Stimulated activated CD8-positive, alpha-beta memory T cell treated with anti-CD3 and anti-CD28 coated beads, Interleukin-4, amount 100 ng/mL, for 1 hour (primary cell): Measurements from ENCODE around the gene COL20A1.

Source experiments
- DNase-seq, 2 donors: peaks; one replicate each; pipeline ENCODE4 v3.0.0-alpha.2; 2020; ENCODE audit warnings: low read depth in 2 of 2, low spot score in 1 of 2

The COL20A1 gene

DNA sequence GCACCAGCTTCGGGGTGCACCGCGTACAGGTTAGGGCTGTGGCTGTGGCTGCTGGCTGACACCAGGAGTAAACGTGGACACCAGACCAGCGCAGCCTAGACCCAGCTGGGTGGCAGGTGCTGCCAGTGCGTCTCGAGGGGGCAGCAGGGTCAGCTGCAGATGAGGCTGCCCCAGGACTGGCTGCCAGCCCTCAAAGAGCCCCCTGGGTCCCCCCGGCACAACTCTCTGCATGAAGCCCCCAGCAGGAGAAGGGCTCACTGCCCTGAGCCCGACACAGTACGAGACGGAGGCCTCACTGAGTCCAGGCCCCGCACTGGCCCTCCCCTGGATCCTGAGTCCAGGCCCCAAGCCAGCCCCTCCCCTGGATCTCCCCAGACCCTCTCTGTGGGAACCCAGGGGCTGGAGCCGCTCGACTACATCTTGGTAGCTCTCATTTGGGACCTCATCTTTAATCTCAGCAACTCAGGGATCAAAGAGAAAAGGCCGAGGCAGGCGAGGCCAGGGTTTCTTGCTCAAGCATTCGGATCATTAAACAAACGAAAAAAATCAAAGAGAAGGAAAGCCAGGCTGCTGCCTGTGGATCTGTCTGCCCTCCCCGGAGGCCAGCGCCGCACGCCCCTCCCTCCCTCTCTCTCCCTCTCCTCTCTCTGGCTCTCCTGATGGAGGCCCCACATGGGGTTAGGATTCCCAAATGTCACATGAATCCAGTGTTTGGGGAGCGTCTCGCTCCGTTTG, 31.8 kb upstream of the COL20A1 start:
- no peak for DNase-seq

DNA sequence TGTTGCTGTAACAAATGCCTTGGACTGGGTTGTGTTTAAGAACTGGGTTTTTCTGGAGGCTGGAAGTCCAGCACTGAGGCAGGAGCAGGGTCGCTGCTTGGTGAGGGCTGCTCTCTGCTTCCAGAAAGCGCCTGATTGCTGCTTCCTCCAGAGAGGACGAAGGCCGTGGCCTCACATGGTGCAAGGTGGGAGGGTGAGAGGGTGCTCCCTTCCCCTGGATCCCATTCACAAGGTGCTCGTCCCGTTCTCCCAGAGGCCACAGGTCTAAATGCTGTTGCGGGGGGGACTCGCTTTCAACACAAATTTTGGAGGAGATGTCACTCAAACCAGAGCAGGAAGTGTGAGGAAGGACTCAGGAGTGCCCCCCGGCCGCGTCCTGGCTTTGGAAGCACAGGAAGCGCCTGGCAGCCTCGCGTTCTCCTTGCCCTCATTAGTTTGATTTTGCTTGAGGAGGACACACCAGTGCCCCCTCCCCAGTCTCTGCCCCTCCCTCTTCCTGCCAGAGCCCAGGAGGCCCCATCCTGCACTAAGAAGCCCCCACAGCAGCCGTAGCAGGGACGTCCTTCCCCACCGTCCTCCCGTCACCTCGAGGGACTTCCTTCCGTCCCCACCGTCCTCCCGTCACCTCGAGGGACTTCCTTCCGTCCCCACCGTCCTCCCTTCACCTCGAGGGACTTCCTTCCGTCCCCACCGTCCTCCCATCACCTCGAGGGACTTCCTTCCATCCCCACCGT, 31.0 kb upstream of the COL20A1 start:
- no peak for DNase-seq

DNA sequence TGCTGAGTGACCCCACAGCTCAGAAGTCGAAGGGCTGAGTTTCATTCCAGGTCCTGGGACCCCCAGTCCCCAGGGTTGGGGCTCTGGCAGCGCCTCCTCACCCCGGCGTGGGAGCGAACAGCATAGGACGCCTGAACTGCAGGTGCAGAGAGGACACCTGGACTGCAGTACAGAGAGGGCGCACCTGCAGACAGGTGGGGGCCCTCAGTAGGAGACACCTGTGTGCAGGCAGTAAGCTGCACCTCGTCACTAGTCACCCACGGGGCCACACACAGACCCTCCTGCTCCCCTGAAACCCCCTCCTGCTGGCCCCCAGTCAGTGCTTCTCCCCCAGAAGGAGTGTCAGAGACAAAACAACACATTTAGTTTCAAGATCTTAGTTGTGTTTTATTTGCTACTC, 30.1 kb upstream of the COL20A1 start:
- DNase-seq, result no peak

DNA sequence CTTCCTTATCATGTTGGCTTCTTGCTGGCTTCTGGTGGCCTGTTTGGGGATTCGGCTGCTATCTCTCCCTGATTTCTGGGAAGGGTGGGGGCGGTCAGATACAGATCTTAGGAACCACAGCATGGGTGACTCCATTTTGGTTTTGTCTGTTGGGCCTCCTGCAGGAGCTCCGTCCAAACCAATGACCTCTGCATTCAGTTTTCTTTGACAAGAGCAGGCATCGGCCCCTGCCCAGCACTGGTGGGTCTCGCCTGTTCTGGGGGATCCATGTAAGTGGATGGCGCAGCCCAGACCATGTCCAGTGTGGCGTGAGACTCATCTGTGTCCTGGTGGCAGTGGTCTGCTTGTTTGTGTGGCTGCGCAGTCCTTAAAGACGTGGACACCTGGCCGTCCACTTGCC, 29.0 kb upstream of the COL20A1 start:
- DNase-seq, result no peak

DNA sequence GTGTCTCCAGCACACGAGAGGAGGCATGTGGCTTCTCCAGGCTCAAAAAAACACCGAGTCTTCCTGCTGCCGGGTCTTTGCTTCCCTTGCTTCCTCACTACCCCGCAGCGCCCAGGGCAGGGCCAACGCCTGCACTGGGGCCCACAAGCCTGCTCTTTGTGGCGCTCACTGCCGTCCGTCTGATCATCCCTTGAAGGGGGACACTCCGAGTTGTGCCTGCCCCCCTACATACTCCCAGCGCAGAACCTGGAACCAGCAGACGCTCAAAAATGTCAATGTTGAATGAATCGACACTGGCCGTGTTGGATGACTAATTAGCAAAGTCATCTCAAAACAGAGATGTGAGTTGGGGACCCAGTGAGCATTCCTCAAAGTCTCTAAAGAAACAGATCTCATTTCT, 28.5 kb upstream of the COL20A1 start:
- no peak for DNase-seq

DNA sequence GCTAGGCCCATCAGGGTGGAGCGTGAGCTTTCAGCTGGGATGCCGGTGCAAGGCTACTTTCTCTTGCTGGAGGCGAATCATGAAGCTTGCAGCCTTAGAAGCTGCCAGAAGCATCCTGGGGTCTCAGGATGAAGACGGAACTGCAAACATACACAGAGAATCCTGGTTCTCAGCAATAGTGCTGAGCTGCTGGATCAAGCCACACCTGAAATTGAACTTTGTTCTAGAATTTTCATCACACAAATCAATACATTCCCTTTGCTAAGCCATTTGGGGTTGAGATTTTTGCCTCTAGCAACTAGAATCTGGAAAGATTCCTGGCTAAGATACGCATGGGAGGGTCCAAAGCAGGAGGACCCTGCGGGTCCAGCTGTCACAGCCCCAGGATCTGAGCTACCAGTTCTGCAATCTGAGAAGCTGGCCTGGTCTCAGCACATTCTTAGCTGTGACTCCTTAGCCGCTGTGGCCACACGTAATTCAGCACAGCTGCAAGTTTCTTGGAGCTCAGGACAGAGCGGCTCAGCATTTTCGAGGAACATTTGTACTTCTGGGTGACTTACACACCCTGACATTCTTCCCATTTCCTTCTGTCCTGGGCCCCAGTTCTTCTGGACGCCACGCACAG, 27.0 kb upstream of the COL20A1 start:
- DNase-seq, result no peak

DNA sequence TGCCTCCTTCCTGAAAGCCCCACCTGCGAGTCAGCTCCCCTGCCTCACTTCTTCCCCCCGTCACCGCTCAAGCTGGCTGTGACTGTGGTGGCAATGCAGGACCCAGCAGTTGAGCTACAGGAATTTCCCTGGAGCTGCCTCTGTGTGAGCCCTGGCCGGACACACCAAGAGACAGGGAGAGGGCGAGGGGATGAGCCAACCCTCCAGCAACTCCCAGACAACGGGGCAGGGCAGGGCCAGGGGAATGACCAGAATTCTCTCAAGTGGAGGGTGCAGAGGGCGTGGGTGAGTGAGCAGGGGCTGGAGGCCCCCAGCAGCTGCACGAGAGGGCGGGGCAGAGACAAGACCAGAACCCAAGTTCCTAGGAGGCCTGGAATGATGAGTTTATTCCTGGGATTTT, 25.3 kb upstream of the COL20A1 start:
- DNase-seq, result no peak

DNA sequence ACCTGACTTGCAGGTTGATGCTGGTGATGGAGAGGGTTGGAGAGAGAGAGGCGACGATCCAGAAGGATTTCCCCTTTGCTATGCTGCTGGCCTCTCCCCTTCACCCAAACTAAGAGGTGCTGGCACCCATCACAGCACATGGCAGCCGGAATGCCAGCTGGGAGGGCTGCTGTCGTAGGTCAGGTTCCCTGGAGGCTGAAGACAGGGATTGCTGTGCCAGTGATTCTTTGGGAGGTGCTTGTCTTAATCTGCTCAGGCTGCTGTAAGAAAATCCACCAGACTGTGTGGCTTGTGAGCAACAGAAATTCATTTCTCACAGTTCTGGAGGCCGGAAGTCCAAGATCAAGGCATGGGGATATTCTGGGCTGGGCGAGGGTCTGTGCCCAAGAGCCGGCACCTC, 24.7 kb upstream of the COL20A1 start:
- no peak for DNase-seq

DNA sequence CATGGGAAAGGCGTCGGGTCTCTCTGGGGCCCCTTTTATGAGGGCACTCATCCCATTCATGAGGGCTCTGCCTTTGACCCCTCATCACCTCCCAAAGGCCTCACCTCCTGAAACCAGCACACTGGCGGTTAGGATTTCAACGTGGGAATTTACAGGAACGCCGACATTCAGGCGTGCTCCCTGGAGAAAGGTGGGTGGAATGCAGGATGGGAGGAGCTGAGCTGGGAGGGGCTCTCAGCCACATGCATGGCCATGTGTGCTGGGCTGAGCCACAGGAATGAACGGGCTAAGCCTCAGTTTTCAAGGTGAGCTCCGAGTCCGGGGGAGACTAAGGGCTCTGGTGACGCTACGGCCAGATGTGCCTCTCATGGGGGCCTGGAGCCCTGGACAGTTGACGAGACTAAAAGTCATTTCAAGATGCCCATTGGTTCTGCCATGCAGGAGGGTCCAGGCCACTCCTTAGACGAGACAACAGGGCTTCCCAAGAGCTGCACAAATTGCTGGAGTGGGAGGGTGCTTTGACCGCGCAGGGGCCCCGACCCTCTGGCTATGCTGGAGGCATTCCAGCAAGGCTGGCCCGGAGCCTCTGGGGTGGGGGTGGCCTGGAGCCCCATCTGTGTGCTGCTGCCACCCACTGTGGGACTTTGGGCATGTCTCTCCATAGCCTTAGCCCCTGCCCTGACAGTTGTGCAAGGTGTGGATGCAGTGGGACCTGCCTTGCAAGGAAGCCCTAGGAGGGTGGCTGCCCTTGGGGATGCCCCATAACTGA, 24.1 kb upstream of the COL20A1 start:
- no peak for DNase-seq

DNA sequence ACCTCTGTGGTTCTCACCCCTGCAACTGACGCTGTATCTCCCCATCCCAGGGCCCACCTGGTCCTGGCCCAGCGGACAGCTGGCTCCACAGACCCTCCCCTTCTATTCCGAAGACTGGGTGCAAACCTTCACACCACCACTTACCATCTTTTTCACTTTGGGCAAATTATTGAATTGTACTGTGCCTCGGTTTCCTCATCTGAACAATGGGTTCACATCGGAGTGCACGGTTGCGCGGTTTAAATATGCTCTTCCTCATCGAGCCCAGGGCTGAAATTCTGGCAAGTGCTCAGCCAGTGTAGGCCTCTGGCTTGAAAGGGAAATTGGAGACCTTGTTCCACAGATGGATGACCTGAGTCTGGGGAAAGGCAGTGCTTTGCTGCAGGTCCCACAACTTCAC, 23.3 kb upstream of the COL20A1 start:
- DNase-seq, result no peak

DNA sequence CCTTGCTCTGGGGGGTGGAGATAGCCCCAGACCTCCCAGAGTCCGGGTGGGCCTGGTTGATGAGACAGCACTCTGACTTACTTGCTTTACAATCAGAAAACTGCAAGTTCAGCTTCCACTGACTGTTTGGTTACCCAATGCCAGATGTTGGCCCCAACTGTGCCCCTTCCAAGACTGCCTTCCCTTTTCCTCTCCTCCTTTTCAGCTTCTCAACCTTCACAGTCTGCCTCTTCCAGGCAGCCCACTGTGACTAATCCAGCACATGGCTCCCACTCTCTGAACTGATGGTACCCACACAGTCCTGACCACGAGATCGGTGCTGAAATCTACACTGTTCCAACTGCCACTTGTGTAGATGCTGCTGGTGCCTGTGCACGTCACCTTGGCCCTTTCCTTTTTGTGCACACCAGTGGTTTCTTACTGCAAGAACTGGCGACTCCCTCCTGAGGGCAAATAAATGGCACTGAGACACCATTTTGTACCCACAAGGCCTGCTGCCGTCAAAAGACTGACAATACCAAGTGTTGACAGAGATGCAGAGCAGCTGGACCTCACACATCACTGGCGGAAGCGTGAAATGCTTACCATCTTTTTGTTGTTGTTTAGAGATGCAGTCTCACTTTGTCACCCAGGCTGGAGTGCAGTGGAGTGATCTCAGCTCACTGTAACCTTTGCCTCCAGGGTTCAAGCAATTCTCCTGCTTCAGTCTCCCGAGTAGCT, 22.2 kb upstream of the COL20A1 start:
- no peak for DNase-seq

DNA sequence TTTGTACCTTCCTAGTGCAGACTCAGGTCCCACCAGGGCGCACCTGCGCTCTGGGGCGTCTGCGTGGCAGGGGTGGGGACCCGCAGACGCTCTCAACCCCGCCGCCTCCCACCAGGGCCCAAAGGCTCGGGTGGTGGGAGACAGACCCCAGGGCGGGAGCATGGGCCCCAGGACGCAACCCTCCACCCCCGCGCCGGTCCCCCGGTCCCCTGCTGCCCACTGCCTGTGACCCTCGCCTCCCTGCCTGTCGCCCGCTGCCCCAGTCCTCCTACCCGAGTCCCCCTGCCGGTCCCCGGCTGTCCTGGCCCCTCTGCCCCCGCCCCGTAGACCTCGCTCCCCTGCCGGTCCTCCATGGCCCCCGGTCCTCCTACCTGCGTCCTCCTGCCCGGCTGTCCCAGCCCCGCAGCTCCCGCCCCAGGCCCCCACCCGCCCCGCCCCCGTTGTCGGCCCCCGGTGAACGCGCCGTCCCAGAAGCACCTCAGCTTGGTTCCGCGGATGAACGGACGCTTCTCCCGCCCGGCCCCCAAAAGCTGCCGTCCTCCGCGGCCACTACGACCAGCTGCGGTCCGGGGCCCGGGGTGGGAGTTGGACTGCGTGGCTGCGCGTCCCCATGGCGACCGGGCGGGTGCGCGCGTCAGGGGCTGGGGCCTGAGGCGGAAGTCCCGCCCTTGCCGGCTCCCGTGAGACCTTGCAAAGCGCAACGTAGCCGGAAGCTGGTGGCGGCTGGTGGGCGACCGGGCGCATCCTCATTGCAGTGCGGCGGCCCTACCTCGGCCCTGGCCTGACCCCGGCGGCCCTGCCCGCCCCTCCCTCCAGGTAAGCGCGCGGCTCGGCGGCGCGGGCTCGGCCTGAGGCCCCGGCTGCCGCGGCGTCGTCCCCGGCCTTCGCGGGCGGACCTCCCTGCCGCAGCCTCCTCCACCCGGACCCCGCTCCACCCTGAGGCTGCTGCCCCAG, 20.6 kb upstream of the COL20A1 start, which contains the start of gene ARFGAP1:
Gene ARFGAP1, plus strand, starts transcription at position 709 of the 954 bp plus-strand sequence. CDS start 2,768 bp downstream, outside the sequence.
- DNase-seq, result peak; percentile 62 to 74

DNA sequence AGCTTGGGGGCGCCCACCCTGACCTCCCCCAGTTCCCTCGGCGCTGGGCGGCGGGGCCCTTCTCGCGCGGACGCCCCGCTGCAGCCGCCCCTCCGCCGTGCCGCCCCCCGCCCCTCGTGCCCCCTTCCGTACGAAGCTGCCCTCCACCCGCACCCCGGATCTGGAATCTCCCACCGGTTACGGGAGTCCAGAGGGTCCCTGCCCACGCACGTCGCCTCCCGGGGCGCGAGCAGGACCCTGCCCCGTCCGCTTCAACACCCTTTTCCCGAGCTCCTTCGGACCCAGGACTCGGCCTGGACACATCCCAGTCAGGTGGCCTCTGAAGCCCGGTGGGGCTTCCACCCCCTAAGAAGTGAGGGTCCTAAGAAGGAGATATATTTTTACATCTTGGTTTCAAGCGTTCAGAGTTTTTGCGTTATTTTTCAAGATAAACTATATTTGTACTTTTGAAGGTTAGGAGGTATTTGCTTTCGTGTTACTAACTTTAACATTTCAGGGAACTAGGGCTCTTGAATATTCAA, 19.9 kb upstream of the COL20A1 start:
- no peak for DNase-seq

DNA sequence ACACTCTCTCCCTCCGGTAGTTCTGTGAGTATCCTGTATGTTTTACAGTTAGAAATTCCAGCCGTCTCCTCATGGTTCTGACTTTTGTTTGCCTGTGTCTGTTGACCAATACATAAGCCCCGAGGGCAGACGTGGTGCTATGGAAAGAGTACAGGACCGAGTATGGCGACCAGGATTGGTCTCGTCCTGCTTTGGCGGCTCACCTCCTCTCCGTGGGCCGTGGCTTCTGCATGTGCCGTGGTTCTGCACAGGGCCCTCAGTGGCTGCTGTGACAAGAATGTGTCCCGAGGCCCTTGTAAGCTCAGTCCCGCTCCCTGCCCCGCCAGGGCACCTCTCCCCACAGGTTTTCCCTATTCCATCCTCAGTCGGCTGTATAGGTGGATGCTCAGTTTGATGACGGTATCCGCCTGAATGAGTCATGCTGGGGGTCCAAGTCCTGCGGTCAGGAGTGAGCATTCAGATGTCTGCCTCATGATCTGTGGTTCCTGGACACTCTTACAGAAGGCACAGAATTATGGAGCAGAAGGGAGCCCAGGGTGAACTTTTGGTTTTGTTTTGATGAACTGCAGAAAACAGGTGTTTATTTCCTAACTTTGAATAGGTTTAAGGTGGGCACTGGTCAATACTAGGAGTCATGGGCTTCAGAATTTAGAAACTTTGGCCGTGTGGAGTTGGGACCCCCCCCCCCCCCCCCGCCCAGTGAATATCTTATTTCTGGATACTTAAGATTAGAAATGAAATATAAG, 19.2 kb upstream of the COL20A1 start:
- no peak for DNase-seq

DNA sequence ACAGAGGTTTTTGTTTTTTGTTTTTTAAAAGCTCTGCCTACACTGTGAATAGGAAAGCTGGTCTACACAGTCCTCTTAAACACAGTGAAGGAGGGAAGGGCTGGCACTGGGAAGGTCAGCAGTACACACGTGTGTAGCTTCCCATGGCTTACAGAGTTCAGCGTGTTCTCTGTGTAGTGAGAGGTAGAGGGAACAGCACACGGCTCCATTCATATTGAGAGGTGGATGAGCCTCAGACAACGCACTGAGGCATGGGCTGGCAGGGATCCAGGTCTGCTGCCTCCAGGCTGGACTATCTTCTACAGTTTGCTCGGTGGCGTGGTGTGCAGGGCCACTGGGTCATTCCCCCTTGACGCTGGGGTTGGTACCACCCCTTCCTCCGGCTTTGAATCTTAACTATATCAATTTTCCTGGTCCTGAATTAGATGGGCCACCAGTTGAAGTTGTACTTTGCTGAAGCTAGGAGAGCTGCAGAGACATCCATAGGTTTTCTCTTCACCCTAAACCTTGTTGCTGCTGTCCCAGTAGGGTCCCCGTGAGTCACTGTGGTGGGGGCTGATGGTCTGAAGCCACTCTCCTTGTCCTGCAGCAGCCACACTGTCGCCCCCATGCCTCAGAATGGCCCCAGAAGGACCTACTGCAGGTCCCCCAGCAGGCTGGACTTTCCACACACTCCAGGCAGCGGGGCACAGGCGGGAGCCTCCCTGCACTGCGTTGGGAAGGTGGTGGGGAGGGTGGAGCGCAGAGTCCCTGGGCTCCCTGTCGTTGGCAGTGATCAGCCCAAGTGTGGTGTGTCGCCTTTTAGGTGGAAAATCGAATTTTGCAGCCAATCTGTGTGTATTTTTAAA, 18.4 kb upstream of the COL20A1 start:
- no peak for DNase-seq

DNA sequence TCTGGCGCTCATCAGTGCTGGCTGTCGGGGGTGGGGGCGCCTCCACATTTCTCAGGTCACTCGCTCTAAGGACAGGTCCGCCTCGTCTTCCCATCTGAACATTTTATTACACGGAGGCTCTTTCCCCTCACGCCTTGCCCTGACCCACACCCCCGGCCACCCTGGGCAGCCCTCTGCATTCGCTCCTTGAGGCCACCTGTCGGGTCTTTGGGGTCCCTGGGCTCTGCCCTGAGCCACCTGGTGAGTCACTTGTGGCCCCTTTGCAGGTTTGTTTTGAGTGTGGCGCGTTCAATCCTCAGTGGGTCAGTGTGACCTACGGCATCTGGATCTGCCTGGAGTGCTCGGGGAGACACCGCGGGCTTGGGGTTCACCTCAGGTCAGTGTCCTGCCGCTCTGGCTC, 17.2 kb upstream of the COL20A1 start:
- DNase-seq, result no peak

DNA sequence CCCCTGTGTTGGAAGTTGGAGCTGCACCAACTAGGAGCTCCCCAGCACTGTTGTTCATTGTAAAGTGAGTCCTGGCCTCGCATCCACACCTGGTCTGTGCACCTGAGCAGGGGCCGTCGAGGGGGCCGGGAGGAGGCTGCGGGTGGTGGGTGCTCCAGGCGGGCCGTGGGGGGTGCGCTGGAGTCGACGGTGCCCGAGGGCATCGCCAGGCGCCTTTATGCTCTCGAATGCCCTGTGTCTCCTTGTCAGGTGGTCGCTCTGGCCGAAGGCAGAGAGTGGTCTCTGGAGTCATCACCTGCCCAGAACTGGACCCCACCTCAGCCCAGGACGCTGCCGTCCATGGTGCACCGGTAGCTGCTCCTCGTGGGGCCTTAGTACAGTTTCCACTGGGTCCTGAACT, 16.0 kb upstream of the COL20A1 start:
- no peak for DNase-seq
